ENCODE measurements around the gene DMGDH.
A peak's percentile ranks its signal among the peaks of the same experiment; 100 is the strongest.

Gene DMGDH

DNA sequence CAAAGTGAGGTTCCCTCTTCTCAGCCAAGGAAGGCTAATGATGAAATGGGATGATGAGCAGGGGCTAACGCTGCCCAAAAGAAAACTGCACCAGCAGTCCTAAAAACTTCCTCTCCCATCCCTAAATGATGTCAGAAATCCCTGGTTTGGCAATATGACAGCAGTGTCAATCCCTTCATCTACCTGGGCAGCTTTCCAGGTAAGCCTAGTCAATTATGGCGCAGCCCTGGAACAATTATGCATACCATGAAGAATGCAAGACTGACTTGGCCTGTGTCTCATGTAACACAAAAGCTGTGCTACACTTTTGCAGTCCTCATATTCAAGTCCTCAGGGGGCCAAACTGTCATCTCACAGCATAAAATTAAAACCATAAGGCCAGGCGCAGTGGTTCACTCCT lies 7.0 kb downstream of the DMGDH start:
- DNase-seq: no peak

DNA sequence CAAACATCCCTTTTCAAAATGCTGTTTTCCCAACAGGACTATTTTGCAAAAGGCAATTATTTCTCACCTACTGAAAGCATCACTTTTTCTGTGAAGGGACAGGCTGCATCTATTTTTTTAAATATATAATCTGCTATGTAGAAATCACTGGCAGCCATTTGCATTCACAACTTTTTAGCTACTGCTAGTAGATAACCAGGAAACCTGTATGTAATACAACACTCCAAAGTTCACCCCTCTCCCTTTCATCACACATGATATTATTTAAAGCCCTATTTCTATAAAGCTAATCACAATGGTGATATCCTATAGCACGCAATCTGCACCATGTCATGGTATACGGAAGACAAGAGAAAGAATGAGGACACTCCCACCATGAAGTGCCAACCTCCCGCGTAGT lies 9.8 kb downstream of the DMGDH start:
- DNase-seq: no peak

DNA sequence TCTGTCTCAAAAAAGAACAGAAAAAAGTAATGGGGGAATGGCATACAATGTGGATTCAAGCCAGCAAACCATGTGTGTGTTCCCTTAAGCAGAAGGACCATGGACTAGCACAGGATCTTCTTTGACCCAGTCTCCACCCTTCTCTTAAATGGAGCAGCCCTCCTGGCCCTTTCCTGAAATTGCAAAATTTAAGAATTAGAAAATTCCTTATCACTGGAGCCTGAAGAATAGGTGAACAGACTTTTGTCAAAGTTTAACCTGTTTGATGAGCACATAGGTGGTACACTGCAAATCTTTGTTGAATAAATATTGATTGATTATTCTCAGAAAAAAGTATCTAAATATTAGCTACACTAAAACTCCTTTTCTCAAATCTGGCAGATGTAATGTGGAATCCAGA lies 12.6 kb downstream of the DMGDH start:
- DNase-seq: no peak

- no peak for DNase-seq
Observed at GRCh38 chr5:79055017-79055416, 14.5 kb downstream of the DMGDH start.

DNA sequence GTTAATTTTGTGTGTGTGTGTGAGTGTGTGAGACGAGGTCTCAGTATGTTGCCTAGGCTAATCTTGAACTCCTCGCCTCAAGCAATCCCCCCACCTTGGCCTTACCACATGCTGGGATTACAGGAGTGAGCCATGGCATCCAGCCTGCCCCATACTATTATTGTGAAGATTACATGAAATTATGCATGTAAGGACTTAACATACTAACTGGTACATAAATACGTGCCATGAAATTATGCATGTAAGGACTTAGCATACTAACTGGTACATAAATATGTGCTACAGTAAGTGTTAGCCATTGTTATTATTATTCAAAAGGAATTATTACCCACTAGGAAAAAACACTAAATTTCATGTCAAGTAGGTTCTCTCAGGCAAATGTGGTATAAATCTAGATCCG lies 16.2 kb downstream of the DMGDH start:
- no peak for DNase-seq

- DNase-seq: no peak
Observed at GRCh38 chr5:79050498-79050897, 19.0 kb downstream of the DMGDH start.

GRCh38 chr5:79048437-79048836 lies 21.0 kb downstream of the DMGDH start:
- DNase-seq: no peak

GRCh38 chr5:79047199-79047598 lies 22.3 kb downstream of the DMGDH start:
- DNase-seq: no peak

DNA sequence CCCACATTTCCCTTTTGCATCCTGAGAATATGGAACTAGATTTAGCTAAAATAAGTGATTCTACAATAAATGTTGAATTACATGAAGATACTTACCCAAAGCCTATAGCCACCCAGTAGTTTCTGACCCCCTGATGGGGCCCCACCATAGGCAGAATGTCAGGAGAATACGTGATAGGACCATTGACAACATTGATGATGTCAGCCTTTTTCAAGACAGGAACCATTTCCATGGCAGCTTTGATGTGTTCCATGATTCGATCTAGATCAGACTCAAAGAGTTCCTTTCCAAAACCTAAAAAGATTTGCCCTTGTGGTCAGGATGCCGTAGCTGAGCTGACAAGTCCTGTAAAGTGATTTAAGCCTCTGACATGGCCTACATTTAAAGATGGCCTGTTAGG lies 27.3 kb downstream of the DMGDH start:
- no peak for DNase-seq

- no peak for DNase-seq
Observed at GRCh38 chr5:79036769-79037168, 32.7 kb downstream of the DMGDH start.

- DNase-seq: no peak
Observed at GRCh38 chr5:79035237-79035636, 34.2 kb downstream of the DMGDH start.

GRCh38 chr5:79032782-79033181 lies 36.7 kb downstream of the DMGDH start:
- DNase-seq: no peak

GRCh38 chr5:79032031-79032695 lies 37.3 kb downstream of the DMGDH start:
- DNase-seq: no peak

DNA sequence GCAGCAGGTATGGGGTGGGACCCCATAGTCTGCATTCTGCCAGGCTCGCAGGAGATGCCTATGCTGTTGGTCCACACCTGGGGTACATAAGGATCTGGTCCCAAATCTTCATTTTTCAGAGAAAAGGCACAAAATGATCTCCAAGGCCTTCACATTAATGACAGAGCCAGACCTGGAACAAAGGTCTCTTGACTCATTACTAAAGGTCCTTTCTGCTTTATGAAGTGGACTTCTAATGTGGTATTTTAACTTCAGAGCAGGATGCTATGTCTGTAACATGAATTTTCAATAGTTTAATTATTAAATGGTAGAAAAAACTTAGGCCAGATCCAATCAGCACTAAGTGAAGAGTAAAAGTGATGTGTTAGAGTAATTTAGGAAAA lies 38.0 kb downstream of the DMGDH start:
- no peak for DNase-seq

DNA sequence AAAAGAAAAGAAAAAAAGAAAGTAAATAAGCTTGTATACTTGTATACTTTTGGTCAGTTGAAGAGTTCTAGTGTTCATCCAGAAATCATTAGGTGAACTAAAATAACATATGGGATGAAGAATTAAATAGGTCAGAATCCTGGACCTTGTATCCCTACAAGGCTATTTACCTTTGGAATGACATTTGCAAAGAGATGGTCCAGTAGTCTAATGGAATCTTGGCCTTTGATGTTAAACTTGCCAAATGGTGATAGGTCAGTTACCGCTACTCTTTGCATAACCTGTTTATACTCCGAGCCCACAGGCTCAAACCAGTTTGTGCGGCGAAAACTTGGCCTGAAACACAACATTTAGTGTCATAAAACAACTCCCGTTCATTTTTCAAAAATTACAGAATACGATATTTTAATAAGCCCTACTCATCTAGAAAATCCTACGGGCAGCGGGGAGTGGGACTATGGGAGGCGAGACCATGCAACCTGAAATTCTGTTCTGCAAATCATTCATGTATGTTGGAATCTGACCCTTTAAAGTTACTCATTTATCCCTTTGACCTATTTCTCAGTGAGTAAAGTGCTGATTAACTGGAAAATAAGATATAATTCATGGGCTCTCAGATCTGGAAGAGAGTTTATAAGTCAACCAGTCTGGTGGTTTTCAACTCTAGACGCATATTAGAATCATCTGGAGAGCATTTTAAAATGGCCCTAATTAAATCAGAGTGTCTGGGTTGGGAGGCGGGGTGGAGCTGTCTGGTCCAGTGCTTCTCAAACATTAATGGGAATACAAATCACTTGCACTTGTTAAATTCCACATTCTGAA lies 38.6 kb downstream of the DMGDH start:
- no peak for DNase-seq

DNA sequence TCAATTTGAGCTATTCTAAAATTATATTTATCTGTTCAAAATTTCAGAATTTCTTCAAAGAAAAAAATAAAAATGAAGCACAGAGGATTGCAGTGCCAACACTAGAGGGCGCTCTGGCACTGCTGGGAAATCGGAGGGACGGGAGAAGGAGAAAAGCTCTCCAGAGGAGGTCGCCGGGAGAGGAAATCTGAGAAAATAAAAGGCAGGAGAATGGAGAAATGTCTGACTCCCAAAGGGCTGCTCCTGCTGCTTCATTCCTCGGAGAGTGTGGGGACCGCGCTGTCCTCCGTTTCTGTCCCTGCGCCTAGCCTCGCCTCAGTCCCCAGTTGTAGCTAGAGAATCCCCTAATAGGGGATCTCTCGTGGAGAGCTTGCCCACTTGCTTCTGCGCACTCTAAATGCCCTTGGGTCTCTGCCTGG lies 44.4 kb downstream of the DMGDH start:
- peak in 11 of 14 donors; percentile 14 to 61 (median 23) for DNase-seq

- no peak for DNase-seq
Observed at GRCh38 chr5:79023947-79024346, 45.5 kb downstream of the DMGDH start.

- DNase-seq: no peak
Observed at GRCh38 chr5:79023348-79023747, 46.1 kb downstream of the DMGDH start.

- DNase-seq: no peak
Observed at GRCh38 chr5:79022771-79023170, 46.7 kb downstream of the DMGDH start.

DNA sequence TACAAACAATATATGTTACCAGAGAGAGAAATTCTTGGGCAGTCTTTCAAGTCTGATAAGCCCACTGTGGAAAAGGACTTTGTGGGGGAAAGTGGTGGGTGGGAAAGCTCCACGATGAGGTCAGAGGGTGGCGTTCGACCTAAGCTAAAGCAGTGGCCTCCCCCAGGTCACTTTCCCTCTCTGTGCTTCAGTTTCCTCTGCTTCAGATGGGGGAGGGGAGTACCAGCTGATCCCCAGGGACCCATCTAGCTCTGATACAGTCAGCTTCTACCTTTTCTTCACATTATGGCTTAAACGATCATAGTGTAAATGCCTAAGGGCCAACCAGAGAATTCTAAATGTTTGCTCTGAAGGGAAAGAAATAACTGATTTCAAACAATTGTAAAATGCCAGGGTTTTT lies 47.7 kb downstream of the DMGDH start:
- no peak for DNase-seq

- DNase-seq: peak in 8 of 14 donors; percentile 0 to 22 (median 12)
Observed at GRCh38 chr5:79020861-79021561, 48.5 kb downstream of the DMGDH start.

GRCh38 chr5:79014631-79015030 lies 54.8 kb downstream of the DMGDH start:
- DNase-seq: no peak

GRCh38 chr5:79011869-79012268 lies 57.6 kb downstream of the DMGDH start:
- DNase-seq: no peak
